Lung (tissue), 12 donors: ENCODE data around the gene PLEKHM3. TPM values are rescaled to one million over a fixed set of nuclear protein-coding genes. Genes with fewer than 3 reads are reported as not detected.

Experiments used
- ATAC-seq: fragments of 200-7000 bp; cut with Tn5 transposase; one replicate; pipeline ENCODE4 v1.9.1; 2020; ENCODE audit warnings: moderate number of reproducible peaks; ENCODE audit not compliant: insufficient read depth, low FRiP score
- DNase-seq, 3 donors: peaks; one replicate each; pipeline ENCODE4 v3.0.0-alpha.2; 2013 to 2017
- H3K27ac ChIP-seq, 2 donors: one replicate each; pipeline ENCODE4 v1.5.1; 2013; ENCODE audit warnings: mild to moderate bottlenecking in 2 of 2, moderate library complexity in 2 of 2, control low read depth in 1 of 2, inconsistent platforms in 1 of 2, low read depth in 1 of 2, low read length in 1 of 2
- H3K27me3 ChIP-seq, 3 donors: one replicate each; pipeline ENCODE4 v1.5.1; 2013; ENCODE audit warnings: low read length in 2 of 3; ENCODE audit not compliant: control insufficient read depth in 3 of 3, insufficient read depth in 3 of 3
- H3K36me3 ChIP-seq, 4 donors: one replicate each; pipeline ENCODE4 v1.5.1; 2013; ENCODE audit warnings: low read length in 4 of 4, mild to moderate bottlenecking in 1 of 4, moderate library complexity in 1 of 4; ENCODE audit not compliant: control insufficient read depth in 4 of 4, insufficient read depth in 4 of 4
- H3K4me1 ChIP-seq, 5 donors: one replicate each; pipeline ENCODE4 v1.5.1; 2013; ENCODE audit warnings: low read length in 5 of 5, mild to moderate bottlenecking in 2 of 5, moderate library complexity in 1 of 5; ENCODE audit not compliant: control insufficient read depth in 5 of 5, insufficient read depth in 5 of 5
- H3K4me3 ChIP-seq: one replicate; pipeline ENCODE4 v1.5.1; 2013; ENCODE audit warnings: mild to moderate bottlenecking, control low read depth, moderate library complexity
- H3K9ac ChIP-seq, 2 donors: one replicate each; pipeline ENCODE4 v1.5.1; 2013; ENCODE audit warnings: low read length in 2 of 2, control low read depth in 1 of 2; ENCODE audit not compliant: insufficient read depth in 1 of 2
- H3K9me3 ChIP-seq, 4 donors: one replicate each; pipeline ENCODE4 v1.5.1; 2013; ENCODE audit warnings: low read length in 3 of 4, mild to moderate bottlenecking in 1 of 4, moderate library complexity in 1 of 4; ENCODE audit not compliant: control insufficient read depth in 4 of 4, insufficient read depth in 3 of 4
- CTCF ChIP-seq: IDR thresholded peaks from 2 replicates; pipeline ENCODE4 v1.5.1; 2012; ENCODE audit warnings: mild to moderate bottlenecking; ENCODE audit errors: control extremely low read depth, extremely low read depth
- WGBS, 2 donors: extraction: QIAGEN DNeasy Blood & Tissue Kit; methylation state at CpG; one replicate each; pipeline ENCODE4 v1.1.7; 2013; 5-methylcytosine and 5-hydroxymethylcytosine counted together
- polyA plus RNA-seq, 2 donors: library from polyadenylated mRNA; stranded (reverse); fragments of 200-250 nt; gene quantifications; one replicate each; pipeline ENCODE4 v1.2.1, GENCODE V29; 2013
- total RNA-seq, 2 donors: library from RNA; depleted of rRNA in 1 of 2; stranded (reverse); fragments of >200 nt in 1 of 2; gene quantifications; one replicate each; pipeline ENCODE4 v1.2.1, GENCODE V29; 2014 to 2021
- donor health status: control.
- donor health status: control.
- donor health status: Bipolar disorder and iron deficiency.
- donor health status: healthy.
- donor health status: DM: yes; HTN: yes; CAD: no.

Gene PLEKHM3
- total and polyA plus RNA-seq, 4 donors: 5.6 to 32.9 (median 12.4) TPM

GRCh38 chr2:208015475-208015874, 9.9 kb downstream of the PLEKHM3 start:
- H3K4me1 ChIP-seq: peaks cover 0 to 14% (median 0%) of the 10 kb centered on the region in 5 donors
- TF ChIP-seq CTCF: no peak
- H3K27ac ChIP-seq: no peak overlapping the region
- DNase-seq (no peak), ATAC-seq (peak; percentile 23)
- H3K27me3 ChIP-seq: no peaks in the 10 kb centered on the region
- no peak overlapping the region for H3K9ac ChIP-seq
- no peak overlapping the region for H3K4me3 ChIP-seq
- peaks cover 0 to 6% (median 0%) of the 10 kb centered on the region in 4 donors for H3K36me3 ChIP-seq
- WGBS, 2 donors: 35 to 67% methylated on average over 2 of the region's 2 CpGs
- no peaks in the 10 kb centered on the region for H3K9me3 ChIP-seq

- Histone ChIP-seq H3K27ac (peak overlapping the region; percentile 50 to 78), H3K9me3 (no peaks in the 10 kb centered on the region), H3K27me3 (no peaks in the 10 kb centered on the region), H3K9ac (no peak overlapping the region), H3K4me1 (peaks cover 0 to 24% (median 0%) of the 10 kb centered on the region in 5 donors), H3K36me3 (peaks cover 0 to 6% (median 0%) of the 10 kb centered on the region in 4 donors), H3K4me3 (no peak overlapping the region)
- DNase-seq: no peak
- WGBS, 2 donors: 86% methylated on average over 9 of the region's 9 CpGs
- ATAC-seq: no peak
- no peak for TF ChIP-seq CTCF
These were observed 11.8 kb downstream of the PLEKHM3 start for GRCh38 chr2:208013285-208014178.

GRCh38 chr2:208012449-208012848, 12.9 kb downstream of the PLEKHM3 start:
- Histone ChIP-seq H3K27ac (peak overlapping the region in 1 of 2 donors; percentile 88), H3K9ac (no peak overlapping the region), H3K36me3 (peaks cover 0 to 6% (median 0%) of the 10 kb centered on the region in 4 donors), H3K4me1 (peaks cover 0 to 21% (median 0%) of the 10 kb centered on the region in 5 donors), H3K9me3 (no peaks in the 10 kb centered on the region), H3K27me3 (no peaks in the 10 kb centered on the region), H3K4me3 (no peak overlapping the region)
- no peak for TF ChIP-seq CTCF
- no peak for ATAC-seq
- DNase-seq: no peak
